Psoas muscle (tissue), 8 donors: Measurements from ENCODE around the gene ELOF1. TPM values are rescaled to one million over a fixed set of nuclear protein-coding genes. Genes with fewer than 3 reads are reported as not detected.

Source experiments
- ATAC-seq, 4 donors: fragments of 200-7000 bp; cut with Tn5 transposase; one replicate each; pipeline ENCODE4 v1.9.1; 2020; ENCODE audit warnings: moderate library complexity in 3 of 4, mild to moderate bottlenecking in 2 of 4
- DNase-seq, 2 donors: peaks; one replicate each; pipeline ENCODE4 v3.0.0-alpha.2; 2020
- H3K27ac ChIP-seq: fragments of 200-600 bp; one replicate; pipeline ENCODE4 v1.8.0; 2022
- H3K27me3 ChIP-seq, 3 donors: fragments of 200-600 bp in 1 of 3; one replicate each; pipeline versions ENCODE4 v1.6.1 to v1.8.0; 2013 to 2022; ENCODE audit warnings: low read length in 2 of 3, mild to moderate bottlenecking in 2 of 3, moderate library complexity in 1 of 3; ENCODE audit not compliant: insufficient read depth in 3 of 3
- H3K36me3 ChIP-seq, 2 donors: fragments of 200-600 bp in 1 of 2; one replicate each; pipeline versions ENCODE4 v1.6.1 to v1.8.0; 2013 to 2022; ENCODE audit warnings: low read depth in 1 of 2, mild to moderate bottlenecking in 1 of 2, moderate library complexity in 1 of 2; ENCODE audit not compliant: insufficient read depth in 1 of 2
- H3K4me1 ChIP-seq: fragments of 200-600 bp; one replicate; pipeline ENCODE4 v1.8.0; 2022
- H3K4me3 ChIP-seq: fragments of 200-600 bp; one replicate; pipeline ENCODE4 v1.8.0; 2022; ENCODE audit warnings: mild to moderate bottlenecking
- H3K9me3 ChIP-seq: fragments of 200-600 bp; one replicate; pipeline ENCODE4 v1.8.0; 2022
- WGBS, 3 donors: extraction: QIAGEN DNeasy Blood & Tissue Kit; methylation state at CpG; one replicate each; pipeline versions ENCODE4 v1.1.6 to v1.1.7; 2013; 5-methylcytosine and 5-hydroxymethylcytosine counted together
- intact Hi-C, 2 donors: fragments of 100-400 bp; cut with DNase I; formaldehyde crosslinking; loops; one replicate each; pipeline versions ENCODE4 v1.11.0 to v1.14.2; 2022
- polyA plus RNA-seq, 3 donors: library from polyadenylated mRNA; stranded (reverse); fragments of 200-250 nt; gene quantifications; one replicate each; pipeline ENCODE4 v1.2.3, GENCODE V29; 2013
- total RNA-seq, 4 donors: library from RNA; stranded (reverse); fragmentation: NEBNext Ultra II Directional in 2 of 4; extraction: Animal tissue kit (Norgen Biotek cat#: 25700) in 2 of 4; gene quantifications; one replicate each; pipeline versions ENCODE4 v1.2.1 to v1.2.4, GENCODE V29; 2021 to 2023
- TF ChIP-seq, protein P1 (sequence below): fragments of 200-600 bp; IDR thresholded peaks from one replicate; pipeline ENCODE4 v1.8.0; 2022; ENCODE audit warnings: antibody characterized with exemption
- donor health status: healthy with polysubstance abuse.
- donor health status: DM: no; HTN: no; CAD: no; lungs with moderate emphysema.
- donor health status: Bipolar disorder and iron deficiency.
- donor health status: healthy.
- donor health status: DM: yes; HTN: yes; CAD: no.
- donor health status: DM: no; HTN: no; CAD: no.
- donor health status: DM: no; HTN: no; CAD: no.
- donor health status: DM: yes; HTN: yes; CAD: no.

The ELOF1 gene
- total and polyA plus RNA-seq, 7 donors, result 24.3 to 82.5 (median 47.3) TPM

DNA sequence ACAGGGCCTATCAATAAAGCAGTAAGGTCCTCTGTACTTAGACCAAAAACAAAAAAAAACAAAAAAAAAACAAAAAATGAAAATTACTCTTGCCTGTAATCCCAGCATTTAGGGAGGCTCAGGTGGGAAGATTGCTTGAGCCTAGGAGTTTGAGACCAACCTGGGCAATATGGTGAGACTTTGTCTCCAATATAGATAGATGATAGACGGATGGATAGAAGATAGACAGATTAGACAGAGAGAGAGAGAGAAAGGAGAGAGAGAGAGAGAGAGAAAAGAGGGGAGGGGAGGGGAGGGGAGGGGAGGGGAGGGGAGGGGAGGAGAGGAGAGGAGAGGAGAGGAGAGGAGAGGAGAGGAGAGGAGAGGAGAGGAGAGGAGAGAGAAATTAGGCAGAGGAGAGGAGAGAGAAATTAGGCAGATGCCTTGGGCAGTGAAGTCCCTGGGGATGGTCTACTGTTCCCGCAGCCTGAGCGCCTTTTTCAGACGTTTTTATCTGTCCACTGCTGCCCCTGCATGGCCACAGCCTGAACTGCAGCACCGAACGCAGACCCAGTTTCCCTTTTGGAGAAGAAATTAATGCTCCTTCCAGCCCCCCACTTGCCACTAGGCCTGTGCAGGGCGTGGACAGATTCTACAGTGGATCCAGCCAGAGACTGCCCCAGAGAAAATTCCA, 28.4 kb upstream of the ELOF1 start:
- DNase-seq, result peak; percentile 74 to 81
- Histone ChIP-seq H3K4me1 (no peaks in the 10 kb centered on the region), H3K36me3 (no peaks in the 10 kb centered on the region), H3K4me3 (no peak overlapping the region), H3K27me3 (no peaks in the 10 kb centered on the region), H3K9me3 (no peaks in the 10 kb centered on the region), H3K27ac (no peak overlapping the region)
- WGBS, 3 donors, result 2 to 4% (median 3%) methylated on average over 6 to 7 of the region's 7 CpGs
- TF ChIP-seq, protein P1, sequence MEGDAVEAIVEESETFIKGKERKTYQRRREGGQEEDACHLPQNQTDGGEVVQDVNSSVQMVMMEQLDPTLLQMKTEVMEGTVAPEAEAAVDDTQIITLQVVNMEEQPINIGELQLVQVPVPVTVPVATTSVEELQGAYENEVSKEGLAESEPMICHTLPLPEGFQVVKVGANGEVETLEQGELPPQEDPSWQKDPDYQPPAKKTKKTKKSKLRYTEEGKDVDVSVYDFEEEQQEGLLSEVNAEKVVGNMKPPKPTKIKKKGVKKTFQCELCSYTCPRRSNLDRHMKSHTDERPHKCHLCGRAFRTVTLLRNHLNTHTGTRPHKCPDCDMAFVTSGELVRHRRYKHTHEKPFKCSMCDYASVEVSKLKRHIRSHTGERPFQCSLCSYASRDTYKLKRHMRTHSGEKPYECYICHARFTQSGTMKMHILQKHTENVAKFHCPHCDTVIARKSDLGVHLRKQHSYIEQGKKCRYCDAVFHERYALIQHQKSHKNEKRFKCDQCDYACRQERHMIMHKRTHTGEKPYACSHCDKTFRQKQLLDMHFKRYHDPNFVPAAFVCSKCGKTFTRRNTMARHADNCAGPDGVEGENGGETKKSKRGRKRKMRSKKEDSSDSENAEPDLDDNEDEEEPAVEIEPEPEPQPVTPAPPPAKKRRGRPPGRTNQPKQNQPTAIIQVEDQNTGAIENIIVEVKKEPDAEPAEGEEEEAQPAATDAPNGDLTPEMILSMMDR, result peak; percentile 88
- intact Hi-C loops, result loop anchor here (2.0 to 10.0 kb wide), 4 partner anchors 90 to 295 kb away; partner anchors contain the start of genes EPOR (in 1 of the 2) and TSPAN16 (in 1 of the 2)
- ATAC-seq, result peak; percentile 85 to 92 (median 90)

DNA sequence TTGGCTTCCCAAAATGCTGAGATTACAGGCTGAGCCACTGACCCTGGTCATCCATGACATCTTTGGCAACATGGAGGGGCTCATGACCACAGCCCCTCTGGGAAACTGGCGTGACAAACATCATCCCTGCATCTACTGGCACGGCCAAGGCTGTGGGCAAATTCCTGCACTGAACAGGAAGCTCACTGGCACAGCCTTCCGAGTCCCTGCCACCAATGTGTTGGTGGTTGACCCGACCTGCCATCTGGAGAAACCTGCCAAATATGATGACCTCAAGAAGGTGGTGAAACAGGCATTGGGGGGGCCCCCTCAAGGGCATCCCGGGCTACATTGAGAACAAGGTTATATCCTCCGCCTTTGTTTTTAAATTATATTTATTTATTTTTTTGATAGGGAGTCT, 27.3 kb upstream of the ELOF1 start:
- TF ChIP-seq, protein P1, result no peak
- Histone ChIP-seq H3K4me1 (no peaks in the 10 kb centered on the region), H3K9me3 (no peaks in the 10 kb centered on the region), H3K27me3 (no peaks in the 10 kb centered on the region), H3K27ac (no peak overlapping the region), H3K36me3 (no peaks in the 10 kb centered on the region), H3K4me3 (no peak overlapping the region)
- intact Hi-C loops, result loop anchor here (2.0 to 10.0 kb wide), 4 partner anchors 89 to 294 kb away; partner anchors contain the start of genes EPOR (in 1 of the 2) and TSPAN16 (in 1 of the 2)
- no peak for ATAC-seq
- no peak for DNase-seq
- whole genome bisulfite sequencing, 3 donors, result 51 to 61% (median 61%) methylated on average over 6 of the region's 6 CpGs

DNA sequence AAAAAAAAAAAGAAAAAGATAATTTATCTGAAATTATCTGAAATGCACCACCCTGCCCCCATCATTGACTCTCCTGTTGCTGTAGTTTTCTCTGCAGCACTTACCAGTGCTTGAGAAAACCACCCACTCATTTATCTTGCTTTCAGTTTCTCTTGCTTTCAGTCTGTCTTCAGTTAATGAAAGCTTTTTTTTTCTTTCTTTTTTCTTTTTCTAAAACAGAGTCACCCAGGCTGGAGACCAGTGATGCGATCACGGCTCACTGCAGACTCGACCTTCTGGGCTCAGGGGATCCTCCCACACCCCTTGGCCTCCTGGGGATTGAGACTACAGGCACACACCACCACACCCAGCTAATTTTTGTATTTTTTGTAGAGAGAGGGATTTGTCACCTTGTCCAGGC, 22.7 kb upstream of the ELOF1 start:
- ATAC-seq (no peak), DNase-seq (no peak)
- WGBS, 3 donors, result 43 to 52% (median 48%) methylated on average over 3 of the region's 3 CpGs
- H3K36me3 ChIP-seq, result no peaks in the 10 kb centered on the region
- intact Hi-C loops, result loop anchor here in 1 of 2 donors (10.0 kb wide), 1 partner anchor 287 kb away; the partner anchor contains the start of gene TSPAN16
- H3K4me1 ChIP-seq, result no peaks in the 10 kb centered on the region
- H3K27ac ChIP-seq, result no peak overlapping the region
- peaks cover 0 to 21% (median 1%) of the 10 kb centered on the region in 3 donors for H3K27me3 ChIP-seq
- TF ChIP-seq, protein P1, result no peak
- no peaks in the 10 kb centered on the region for H3K9me3 ChIP-seq
- no peak overlapping the region for H3K4me3 ChIP-seq

DNA sequence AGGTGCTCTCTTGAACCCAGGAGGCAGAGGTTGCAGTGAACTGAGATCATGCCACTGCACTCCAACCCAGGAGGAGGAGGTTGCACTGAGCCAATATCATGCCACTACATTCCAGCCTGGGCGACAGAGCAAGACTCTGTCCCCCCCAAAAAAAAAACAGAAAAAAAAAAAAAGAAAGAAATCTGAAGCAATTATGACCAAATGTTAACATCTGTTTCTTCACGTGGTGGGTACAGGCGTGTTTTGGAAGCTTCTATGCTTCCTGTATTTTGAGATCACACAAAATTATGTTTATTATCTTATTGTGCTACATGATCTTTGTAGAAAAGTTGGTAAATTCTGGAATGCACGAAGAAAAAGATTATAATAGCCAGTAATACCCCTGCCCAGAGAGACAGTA, 21.1 kb upstream of the ELOF1 start:
- H3K27me3 ChIP-seq, result peaks cover 0 to 21% (median 1%) of the 10 kb centered on the region in 3 donors
- no peaks in the 10 kb centered on the region for H3K36me3 ChIP-seq
- no peak for ATAC-seq
- no peak overlapping the region for H3K4me3 ChIP-seq
- WGBS, 3 donors, result 43 to 56% (median 46%) methylated on average over 4 of the region's 4 CpGs
- no peaks in the 10 kb centered on the region for H3K4me1 ChIP-seq
- intact Hi-C loops, result loop anchor here in 1 of 2 donors (10.0 kb wide), 1 partner anchor 285 kb away; the partner anchor contains the start of gene TSPAN16
- H3K9me3 ChIP-seq, result no peaks in the 10 kb centered on the region
- no peak for DNase-seq
- TF ChIP-seq, protein P1, result no peak
- H3K27ac ChIP-seq, result no peak overlapping the region
